Mesenteric fat pad (tissue), 1 donor: Measurements from ENCODE around the gene KCNC1. TPM values are rescaled to one million over a fixed set of nuclear protein-coding genes. Genes with fewer than 3 reads are reported as not detected.

Source experiments
- DNase-seq: peaks from one replicate; pipeline ENCODE4 v3.0.0-alpha.2; 2020; ENCODE audit warnings: low spot score
- long read RNA-seq: library from polyadenylated mRNA; unstranded; transcript quantifications from one replicate; pipeline ENCODE4 v2.0.0, GENCODE V29; 2020
- total RNA-seq: library from RNA; stranded (reverse); fragmentation: NEBNext Ultra II Directional; extraction: Animal tissue kit (Norgen Biotek cat#: 25700); gene quantifications from one replicate; pipeline ENCODE4 v1.2.1, GENCODE V29; 2021
- donor health status: DM: yes; HTN: yes; CAD: no.

The KCNC1 gene
- not detected for total RNA-seq
- long read RNA-seq, partial matches to known transcripts, result 0 of 11 reads
- long read RNA-seq, other reads (novel, unspliced or antisense), result 11 of 11 reads

GRCh38 chr11:17734418-17734911, at the start of gene KCNC1:
Gene KCNC1 (plus strand): TSS chr11:17734781. CDS start chr11:17736003, 1,222 bp downstream.
- peak; percentile 81 for DNase-seq

GRCh38 chr11:17686231-17686980, 48.2 kb upstream of the KCNC1 start:
- DNase-seq, result no peak

- no peak for DNase-seq
These were observed 46.5 kb upstream of the KCNC1 start for GRCh38 chr11:17687946-17688670.

- no peak for DNase-seq
These were observed 43.0 kb upstream of the KCNC1 start for GRCh38 chr11:17691550-17691949.

- no peak for DNase-seq
These were observed 42.6 kb upstream of the KCNC1 start for GRCh38 chr11:17691976-17692375.

GRCh38 chr11:17692931-17693330, 41.6 kb upstream of the KCNC1 start:
- DNase-seq, result no peak

- DNase-seq, result no peak
These were observed 41.0 kb upstream of the KCNC1 start for GRCh38 chr11:17693531-17693930.

GRCh38 chr11:17694494-17695110, 40.0 kb upstream of the KCNC1 start:
- no peak for DNase-seq

GRCh38 chr11:17695454-17696441, 38.8 kb upstream of the KCNC1 start:
- no peak for DNase-seq

GRCh38 chr11:17696741-17697140, 37.8 kb upstream of the KCNC1 start:
- DNase-seq, result no peak

- no peak for DNase-seq
These were observed 37.2 kb upstream of the KCNC1 start for GRCh38 chr11:17697175-17697949.

- no peak for DNase-seq
These were observed 35.1 kb upstream of the KCNC1 start for GRCh38 chr11:17699147-17700114.

GRCh38 chr11:17700991-17701390, 33.6 kb upstream of the KCNC1 start:
- no peak for DNase-seq

GRCh38 chr11:17702876-17703275, 31.7 kb upstream of the KCNC1 start:
- no peak for DNase-seq

- no peak for DNase-seq
These were observed 30.6 kb upstream of the KCNC1 start for GRCh38 chr11:17703951-17704350.

- no peak for DNase-seq
These were observed 26.8 kb upstream of the KCNC1 start for GRCh38 chr11:17707830-17708229.

GRCh38 chr11:17711836-17712235, 22.7 kb upstream of the KCNC1 start:
- no peak for DNase-seq

- no peak for DNase-seq
These were observed 20.7 kb upstream of the KCNC1 start for GRCh38 chr11:17713851-17714250.
